H9 (cell line): ENCODE results near the gene DNAJC5. TPM values are rescaled to one million over a fixed set of nuclear protein-coding genes. Genes with fewer than 3 reads are reported as not detected.

Source experiments
- DNase-seq: peaks from one replicate; pipeline ENCODE4 v3.0.0-alpha.2; 2017
- H2AFZ ChIP-seq: one replicate; pipeline ENCODE4 v1.6.1; 2013; ENCODE audit warnings: mild to moderate bottlenecking, low read length, control low read depth, moderate library complexity
- H2AK5ac ChIP-seq: 2 replicates; pipeline ENCODE4 v1.6.1; 2013; ENCODE audit warnings: low read length, control low read depth, mixed read lengths; ENCODE audit not compliant: insufficient read length
- H2BK120ac ChIP-seq: one replicate; pipeline ENCODE4 v1.6.1; 2013; ENCODE audit warnings: low read depth, mild to moderate bottlenecking, low read length, control low read depth, inconsistent platforms; ENCODE audit not compliant: poor library complexity, severe bottlenecking
- H2BK12ac ChIP-seq: 2 replicates; pipeline ENCODE4 v1.6.1; 2013; ENCODE audit warnings: low read length, control low read depth, mixed read lengths, low read depth; ENCODE audit not compliant: insufficient read length
- H2BK15ac ChIP-seq: 2 replicates; pipeline ENCODE4 v1.6.1; 2013; ENCODE audit warnings: low read depth, low read length, control low read depth
- H2BK20ac ChIP-seq: one replicate; pipeline ENCODE4 v1.6.1; 2013; ENCODE audit warnings: low read depth, mild to moderate bottlenecking, low read length, control low read depth, inconsistent platforms; ENCODE audit not compliant: poor library complexity, severe bottlenecking
- H2BK5ac ChIP-seq: 2 replicates; pipeline ENCODE4 v1.6.1; 2013; ENCODE audit warnings: low read length, control low read depth, mixed read lengths; ENCODE audit not compliant: insufficient read length
- H3K14ac ChIP-seq: 2 replicates; pipeline ENCODE4 v1.6.1; 2013; ENCODE audit warnings: low read length, control low read depth; ENCODE audit not compliant: insufficient read depth
- H3K18ac ChIP-seq: 2 replicates; pipeline ENCODE4 v1.6.1; 2013; ENCODE audit warnings: low read depth, mild to moderate bottlenecking, mixed read lengths, low read length, control low read depth; ENCODE audit not compliant: insufficient read length
- H3K23ac ChIP-seq: 2 replicates; pipeline ENCODE4 v1.6.1; 2013; ENCODE audit warnings: low read length, control low read depth, mixed read lengths, low read depth; ENCODE audit not compliant: insufficient read length
- H3K23me2 ChIP-seq: 2 replicates; pipeline ENCODE4 v1.6.1; 2013; ENCODE audit warnings: low read depth, mild to moderate bottlenecking, mixed read lengths, low read length, control low read depth; ENCODE audit not compliant: insufficient read length, poor library complexity, severe bottlenecking
- H3K27ac ChIP-seq: 2 replicates; pipeline ENCODE4 v1.5.1; 2013; ENCODE audit warnings: low read length, control low read depth, mixed read lengths, low read depth; ENCODE audit not compliant: insufficient read length
- H3K27me3 ChIP-seq: 2 replicates; pipeline ENCODE4 v1.6.1; 2013; ENCODE audit warnings: low read length, control low read depth, inconsistent platforms; ENCODE audit not compliant: insufficient read depth
- H3K4ac ChIP-seq: 2 replicates; pipeline ENCODE4 v1.6.1; 2013; ENCODE audit warnings: low read depth, mild to moderate bottlenecking, control low read depth, inconsistent platforms, low read length, moderate library complexity
- H3K4me1 ChIP-seq: 2 replicates; pipeline ENCODE4 v1.6.1; 2013; ENCODE audit warnings: low read length, control low read depth, inconsistent platforms; ENCODE audit not compliant: insufficient read depth
- H3K4me2 ChIP-seq: 2 replicates; pipeline ENCODE4 v1.6.1; 2013; ENCODE audit warnings: low read length, control low read depth, mixed read lengths; ENCODE audit not compliant: insufficient read length, insufficient read depth
- H3K56ac ChIP-seq: 2 replicates; pipeline ENCODE4 v1.6.1; 2013; ENCODE audit warnings: low read depth, mild to moderate bottlenecking, mixed read lengths, low read length, control low read depth; ENCODE audit not compliant: insufficient read length
- H3K79me1 ChIP-seq: 2 replicates; pipeline ENCODE4 v1.6.1; 2013; ENCODE audit warnings: low read depth, mild to moderate bottlenecking, moderate library complexity, low read length, control low read depth, inconsistent platforms; ENCODE audit not compliant: insufficient read depth, poor library complexity, severe bottlenecking
- H3K79me2 ChIP-seq: 2 replicates; pipeline ENCODE4 v1.6.1; 2013; ENCODE audit warnings: low read length, control low read depth, inconsistent platforms; ENCODE audit not compliant: insufficient read depth
- H3K9ac ChIP-seq: 2 replicates; pipeline ENCODE4 v1.6.1; 2013; ENCODE audit warnings: low read length, control low read depth, mixed read lengths; ENCODE audit not compliant: insufficient read length; ENCODE audit errors: extremely low read depth
- H3K9me3 ChIP-seq: one replicate; pipeline ENCODE4 v1.6.1; 2013; ENCODE audit warnings: low read depth, low read length, inconsistent platforms; ENCODE audit not compliant: control insufficient read depth
- H3T11ph ChIP-seq: one replicate; pipeline ENCODE4 v1.6.1; 2013; ENCODE audit warnings: mild to moderate bottlenecking, low read length, control low read depth, inconsistent platforms
- H4K20me1 ChIP-seq: one replicate; pipeline ENCODE4 v1.6.1; 2013; ENCODE audit not compliant: control insufficient read depth, insufficient read length, insufficient read depth
- H4K5ac ChIP-seq: 2 replicates; pipeline ENCODE4 v1.6.1; 2013; ENCODE audit warnings: low read depth, mild to moderate bottlenecking, mixed read lengths, low read length, control low read depth; ENCODE audit not compliant: insufficient read length
- H4K8ac ChIP-seq: replicated peaks from 2 replicates; pipeline ENCODE4 v1.6.1; 2013; ENCODE audit warnings: low read length, control low read depth, mixed read lengths, low read depth; ENCODE audit not compliant: insufficient read length
- H4K91ac ChIP-seq: 2 replicates; pipeline ENCODE4 v1.6.1; 2013; ENCODE audit warnings: low read depth, mild to moderate bottlenecking, moderate library complexity, mixed read lengths, low read length, control low read depth; ENCODE audit not compliant: insufficient read length
- H3K27ac Mint-ChIP-seq, 3 experiments: 2 replicates in 2 of 3; 3 replicates in 1 of 3; pipeline ENCODE4 v1.8.0; 2020 to 2021; ENCODE audit warnings: mixed read lengths in 3 of 3, mild to moderate bottlenecking in 1 of 3, moderate library complexity in 1 of 3
- H3K27me3 Mint-ChIP-seq: 2 replicates; pipeline ENCODE4 v1.8.0; 2021; ENCODE audit warnings: low read depth, mild to moderate bottlenecking, moderate library complexity, mixed read lengths
- H3K36me3 Mint-ChIP-seq, 3 experiments: 2 replicates in 2 of 3; 3 replicates in 1 of 3; pipeline ENCODE4 v1.8.0; 2020 to 2021; ENCODE audit warnings: low read depth in 3 of 3, mixed read lengths in 3 of 3; ENCODE audit not compliant: insufficient read depth in 1 of 3
- H3K4me1 Mint-ChIP-seq, 2 experiments: 2 replicates each; pipeline ENCODE4 v1.8.0; 2020; ENCODE audit warnings: mixed read lengths in 2 of 2
- H3K4me3 Mint-ChIP-seq, 2 experiments: 2 replicates in 1 of 2; 3 replicates in 1 of 2; pipeline ENCODE4 v1.8.0; 2020 to 2021; ENCODE audit warnings: mild to moderate bottlenecking in 2 of 2, mixed read lengths in 2 of 2, moderate library complexity in 1 of 2
- H3K9me3 Mint-ChIP-seq, 2 experiments: 2 replicates in 1 of 2; 3 replicates in 1 of 2; pipeline ENCODE4 v1.8.0; 2020; ENCODE audit warnings: mild to moderate bottlenecking in 2 of 2, mixed read lengths in 2 of 2, moderate library complexity in 1 of 2
- CTCF ChIP-seq: fragments of 200-600 bp; sonication (generic); conservative IDR thresholded peaks from 3 replicates; pipeline ENCODE4 v1.8.0; 2021; ENCODE audit warnings: antibody characterized with exemption, mild to moderate bottlenecking
- WGBS: extraction: QIAGEN DNeasy Blood & Tissue Kit; methylation state at CpG from one replicate; pipeline ENCODE4 v1.1.7; 2013; ENCODE audit warnings: missing lambda C conversion rate, low lambda C conversion rate, mixed read lengths; ENCODE audit not compliant: insufficient read length; ENCODE audit errors: extremely low coverage; 5-methylcytosine and 5-hydroxymethylcytosine counted together
- total RNA-seq: library from RNA; stranded (reverse); gene quantifications from 2 replicates; pipeline ENCODE4 v1.2.1, GENCODE V29; 2021

The DNAJC5 gene
- total RNA-seq, 1 experiment from 2014 or later = 43.0 TPM

- Histone ChIP-seq H4K5ac (no peak overlapping the region), H3K27me3 (no peaks in the 10 kb centered on the region), H3K79me1 (no peaks in the 10 kb centered on the region), H3K56ac (no peak overlapping the region), H2BK5ac (no peak overlapping the region), H2BK120ac (no peak overlapping the region), H2BK12ac (no peak overlapping the region), H3T11ph (no peak overlapping the region), H3K9ac (no peak overlapping the region), H3K14ac (no peak overlapping the region), H4K8ac (no peak overlapping the region), H3K4me2 (no peak overlapping the region), H3K9me3 (no peaks in the 10 kb centered on the region), H3K4ac (no peak overlapping the region), H3K4me1 (peaks cover 2% of the 10 kb centered on the region; the same call in 1 of the 2 replicates), H2BK15ac (no peak overlapping the region), H4K20me1 (no peaks in the 10 kb centered on the region), H3K79me2 (peaks cover 2% of the 10 kb centered on the region; the same call in 1 of the 2 replicates), H2BK20ac (no peak overlapping the region), H3K23me2 (peaks cover 3% of the 10 kb centered on the region), H2AFZ (no peak overlapping the region), H3K23ac (no peak overlapping the region), H2AK5ac (no peak overlapping the region), H3K27ac (no peak overlapping the region), H4K91ac (no peak overlapping the region), H3K18ac (no peak overlapping the region)
- Mint-ChIP-seq H3K27me3 (no peaks in the 10 kb centered on the region), H3K27ac (no peak overlapping the region), H3K36me3 (peaks cover 0 to 14% (median 9%) of the 10 kb centered on the region in 3 experiments; a peak in 6 of 7 replicates), H3K4me3 (no peak overlapping the region), H3K9me3 (0 out of 5 replicates have a peak, but pooled peaks cover 0 to 2% of the 10 kb centered on the region in 2 experiments), H3K4me1 (peaks cover 35 to 47% of the 10 kb centered on the region in 2 experiments)
- DNase-seq = no peak
- TF ChIP-seq CTCF = no peak
- no CpG with 5 or more reads among the region's 95 CpGs for WGBS
Observed at GRCh38 chr20:63861981-63862901, 32.7 kb upstream of the DNAJC5 start.
